Testis (tissue), 3 donors: Measurements from ENCODE around the gene FAM8A1. TPM values are rescaled to one million over a fixed set of nuclear protein-coding genes. Genes with fewer than 3 reads are reported as not detected.

Experiments
- DNase-seq: peaks from one replicate; pipeline ENCODE4 v3.0.0-alpha.2; 2019
- H3K27ac ChIP-seq, 2 donors: fragments of 200-600 bp; sonication (generic); one replicate each; pipeline ENCODE4 v1.5.1; 2019
- H3K27me3 ChIP-seq: fragments of 200-600 bp; sonication (generic); one replicate; pipeline ENCODE4 v1.5.1; 2019
- H3K36me3 ChIP-seq: fragments of 200-600 bp; sonication (generic); one replicate; pipeline ENCODE4 v1.5.1; 2017; ENCODE audit warnings: low read depth; ENCODE audit errors: missing control alignments
- H3K4me1 ChIP-seq: fragments of 200-600 bp; sonication (generic); one replicate; pipeline ENCODE4 v1.5.1; 2019
- H3K4me3 ChIP-seq, 2 donors: fragments of 200-600 bp; sonication (generic); one replicate each; pipeline ENCODE4 v1.5.1; 2017 to 2019
- H3K9me3 ChIP-seq: fragments of 200-600 bp; sonication (generic); one replicate; pipeline ENCODE4 v1.5.1; 2017
- CTCF ChIP-seq, 3 experiments: fragments of 450-650 bp in 2 of 3; fragments of 200-600 bp in 1 of 3; sonication (generic) in 1 of 3; IDR thresholded peaks; one replicate each; pipeline ENCODE4 v1.5.1; 2016 to 2019; ENCODE audit warnings: antibody characterized with exemption in 3 of 3, mild to moderate bottlenecking in 2 of 3, moderate library complexity in 1 of 3
- POLR2A ChIP-seq: fragments of 450-650 bp; IDR thresholded peaks from one replicate; pipeline ENCODE4 v1.6.1; 2017; ENCODE audit warnings: antibody characterized with exemption, mild to moderate bottlenecking, moderate library complexity
- WGBS, 2 donors: methylation state at CpG; one replicate each; pipeline ENCODE4 v1.1.5; 2018; 5-methylcytosine and 5-hydroxymethylcytosine counted together
- intact Hi-C: fragments of 100-400 bp; cut with DNase I; formaldehyde crosslinking; loops from one replicate; pipeline ENCODE4 v1.15.1; 2023; ENCODE audit warnings: low total_unique reads
- polyA plus RNA-seq: library from polyadenylated mRNA; stranded (reverse); fragments of 350-450 nt; fragmentation: Illumina TruSeq; extraction: RNeasy Lipid Tissue Mini Kit (QIAGEN cat#74804); gene quantifications from one replicate; pipeline ENCODE4 v1.2.3, GENCODE V29; 2014; ENCODE audit warnings: low read depth, low replicate concordance; ENCODE audit not compliant: insufficient read depth
- small RNA-seq, 2 donors: library from RNA; depleted of rRNA; stranded (forward); fragments of <200 nt; gene quantifications; one replicate each; pipeline ENCODE3, GENCODE V24; 2016
- total RNA-seq, 2 donors: library from RNA; depleted of rRNA; stranded (reverse); fragments of >200 nt; gene quantifications; one replicate each; pipeline ENCODE4 v1.2.3, GENCODE V29; 2016

The FAM8A1 gene
- total and polyA plus RNA-seq, 3 donors from 2014 or later: 26.8 to 39.7 (median 36.7) TPM

DNA sequence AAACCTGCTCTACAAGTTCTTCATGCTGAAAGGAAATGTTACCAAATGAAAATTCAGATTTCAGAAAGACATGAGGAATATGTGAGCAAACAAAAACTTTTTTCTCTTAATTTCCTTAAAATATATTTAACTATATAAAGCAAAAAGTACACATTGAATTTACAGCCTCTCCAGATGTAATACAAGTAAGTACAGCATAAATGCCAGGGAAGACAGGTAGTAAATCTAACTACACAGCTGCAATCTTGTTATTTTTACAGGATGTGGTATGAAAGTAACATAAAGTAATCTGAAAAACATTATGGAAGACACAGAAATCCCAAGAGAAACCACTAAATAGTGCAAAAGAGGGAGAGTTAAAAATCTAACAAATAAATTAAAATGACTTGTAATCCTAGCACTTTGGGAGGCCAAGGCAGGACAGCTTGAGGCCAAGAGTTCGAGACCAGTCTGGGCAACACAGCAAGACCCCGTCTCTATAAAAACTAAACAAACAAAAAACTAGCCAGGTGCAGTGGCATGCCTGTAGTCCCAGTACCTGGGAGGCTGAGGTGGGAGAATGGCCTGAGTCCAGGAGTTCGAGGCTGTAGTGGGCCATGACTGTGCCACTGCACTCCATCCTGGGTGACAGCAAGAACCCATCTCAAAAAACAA is 50.7 kb downstream of the FAM8A1 start:
- Histone ChIP-seq H3K27ac (no peak overlapping the region), H3K9me3 (no peaks in the 10 kb centered on the region), H3K36me3 (no peaks in the 10 kb centered on the region), H3K4me1 (no peaks in the 10 kb centered on the region), H3K27me3 (no peaks in the 10 kb centered on the region), H3K4me3 (no peak overlapping the region)
- intact Hi-C loops: no loop called here
- TF ChIP-seq CTCF (IDR thresholded peaks at IDR 0.05) (no peak), POLR2A (no peak)
- DNase-seq: no peak
- 91 to 95% methylated on average over 3 of the region's 3 CpGs for whole genome bisulfite sequencing, 2 donors

GRCh38 chr6:17653198-17653882 is 53.2 kb downstream of the FAM8A1 start:
- intact Hi-C loops: no loop called here
- WGBS, 2 donors: 71 to 74% methylated on average over 5 of the region's 5 CpGs
- no peak overlapping the region for H3K27ac ChIP-seq
- H3K36me3 ChIP-seq: no peaks in the 10 kb centered on the region
- DNase-seq: no peak
- H3K4me1 ChIP-seq: no peaks in the 10 kb centered on the region
- no peaks in the 10 kb centered on the region for H3K9me3 ChIP-seq
- H3K27me3 ChIP-seq: no peaks in the 10 kb centered on the region
- TF ChIP-seq POLR2A (no peak), CTCF (IDR thresholded peaks at IDR 0.05) (no peak)
- H3K4me3 ChIP-seq: no peak overlapping the region

GRCh38 chr6:17656092-17656491 is 56.0 kb downstream of the FAM8A1 start:
- WGBS, 2 donors: 94 to 100% methylated on average over 1 of the region's 1 CpG
- TF ChIP-seq CTCF (IDR thresholded peaks at IDR 0.05) (no peak), POLR2A (no peak)
- intact Hi-C loops: no loop called here
- DNase-seq: no peak
- no peaks in the 10 kb centered on the region for H3K9me3 ChIP-seq
- H3K4me1 ChIP-seq: no peaks in the 10 kb centered on the region
- H3K36me3 ChIP-seq: no peaks in the 10 kb centered on the region
- no peak overlapping the region for H3K27ac ChIP-seq
- H3K4me3 ChIP-seq: no peak overlapping the region
- no peaks in the 10 kb centered on the region for H3K27me3 ChIP-seq

DNA sequence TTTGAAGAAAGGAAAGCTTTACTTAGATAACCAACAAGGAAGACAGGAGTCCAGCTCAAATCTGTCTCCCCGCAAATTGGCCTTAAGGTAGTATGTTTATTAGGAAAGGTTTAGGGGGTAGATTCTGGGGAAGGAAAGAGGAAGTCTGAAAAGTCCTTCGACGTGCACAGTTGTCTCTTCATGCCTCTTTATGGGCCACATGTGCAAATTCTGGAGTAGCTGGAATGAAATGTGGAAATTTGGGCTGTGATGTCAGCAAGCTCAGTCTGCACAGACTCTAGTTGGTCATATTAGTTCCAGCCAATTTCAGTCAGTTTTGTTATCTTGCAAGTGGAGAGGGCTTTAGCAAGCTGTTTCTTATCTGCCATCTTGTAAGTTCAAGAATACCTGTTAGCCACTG is 56.5 kb downstream of the FAM8A1 start:
- 58 to 78% methylated on average over 2 to 3 of the region's 3 CpGs for WGBS, 2 donors
- intact Hi-C loops: no loop called here
- Histone ChIP-seq H3K36me3 (no peaks in the 10 kb centered on the region), H3K4me3 (no peak overlapping the region), H3K27me3 (no peaks in the 10 kb centered on the region), H3K9me3 (no peaks in the 10 kb centered on the region), H3K4me1 (no peaks in the 10 kb centered on the region), H3K27ac (no peak overlapping the region)
- TF ChIP-seq POLR2A (no peak), CTCF (IDR thresholded peaks at IDR 0.05) (no peak)
- no peak for DNase-seq

Small RNA genes lying within 50 kb of the gene (small RNA-seq; reads per million reads assigned to genes)
- 0 reads per million in 2 donors for gene RNU6-190P
- gene SUMO2P13: 0 reads per million in 2 donors

Other genes starting within 250 kb of the FAM8A1 start
- gene CAP2, start 206.7 kb upstream of the FAM8A1 start, total RNA-seq: 1 to 10 TPM; 1.6 to 2.9 TPM
- gene CAP2, start 206.7 kb upstream of the FAM8A1 start, polyA plus RNA-seq: 5.2 TPM
- 10 to 100 TPM; 63.2 to 64.1 TPM for gene NUP153, start 106.6 kb downstream of the FAM8A1 start, total RNA-seq
- gene NUP153, start 106.6 kb downstream of the FAM8A1 start, polyA plus RNA-seq: 62.5 TPM